RPMI7951 (cell line): ENCODE results near the gene TMEM242. TPM values are rescaled to one million over a fixed set of nuclear protein-coding genes. Genes with fewer than 3 reads are reported as not detected.

Experiments used
- DNase-seq: peaks from one replicate; pipeline ENCODE4 v3.0.0-alpha.2; 2012; ENCODE audit warnings: low read depth
- total RNA-seq: library from RNA; depleted of rRNA; stranded (reverse); fragments of >200 nt; shearing (Covaris generic); gene quantifications from 2 replicates; pipeline ENCODE4 v1.2.3, GENCODE V29; 2014

TMEM242 gene
- total RNA-seq, 1 experiment from 2014 or later = 9.3 TPM

- DNase-seq = no peak
Observed at GRCh38 chr6:157290797-157291196, 32.5 kb downstream of the TMEM242 start.

GRCh38 chr6:157289764-157290163 lies 33.6 kb downstream of the TMEM242 start:
- no peak for DNase-seq

GRCh38 chr6:157288575-157288974 lies 34.7 kb downstream of the TMEM242 start:
- DNase-seq = no peak

- no peak for DNase-seq
Observed at GRCh38 chr6:157287923-157288322, 35.4 kb downstream of the TMEM242 start.

- no peak for DNase-seq
Observed at GRCh38 chr6:157287247-157287850, 36.0 kb downstream of the TMEM242 start.

GRCh38 chr6:157285422-157285779 lies 37.9 kb downstream of the TMEM242 start:
- DNase-seq = no peak

GRCh38 chr6:157284738-157285421 lies 38.4 kb downstream of the TMEM242 start:
- DNase-seq = no peak

GRCh38 chr6:157283900-157284737 lies 39.2 kb downstream of the TMEM242 start:
- DNase-seq = no peak

GRCh38 chr6:157283330-157283898 lies 39.9 kb downstream of the TMEM242 start:
- DNase-seq = no peak

- no peak for DNase-seq
Observed at GRCh38 chr6:157282284-157282683, 41.0 kb downstream of the TMEM242 start.

- DNase-seq = no peak
Observed at GRCh38 chr6:157281570-157281969, 41.7 kb downstream of the TMEM242 start.

- no peak for DNase-seq
Observed at GRCh38 chr6:157280947-157281346, 42.4 kb downstream of the TMEM242 start.

GRCh38 chr6:157280157-157280556 lies 43.2 kb downstream of the TMEM242 start:
- DNase-seq = no peak

- no peak for DNase-seq
Observed at GRCh38 chr6:157278171-157278570, 45.1 kb downstream of the TMEM242 start.

- DNase-seq = no peak
Observed at GRCh38 chr6:157276731-157277130, 46.6 kb downstream of the TMEM242 start.

GRCh38 chr6:157276134-157276532 lies 47.2 kb downstream of the TMEM242 start:
- DNase-seq = no peak

- peak; percentile 83 for DNase-seq
Observed at GRCh38 chr6:157274471-157275226, 48.7 kb downstream of the TMEM242 start.

GRCh38 chr6:157273756-157274470 lies 49.4 kb downstream of the TMEM242 start:
- DNase-seq = peak; percentile 73

GRCh38 chr6:157272866-157273755 lies 50.2 kb downstream of the TMEM242 start:
- DNase-seq = peak; percentile 23

GRCh38 chr6:157272372-157272771 lies 50.9 kb downstream of the TMEM242 start:
- DNase-seq = no peak
